IPS DF 19.7 (cell line): ENCODE results near the gene IGSF9.
"Not testable (repeated sequence)": the region's sequence is repeated elsewhere in the genome, so short reads cannot be mapped to it uniquely, and the experiment has no call there.

Experiments used
- DNase-seq: peaks from one replicate; pipeline ENCODE4 v3.0.0-alpha.2; 2013; ENCODE audit warnings: low read depth, low spot score

Gene IGSF9

GRCh38 chr1:159921251-159921650 lies 24.2 kb downstream of the IGSF9 start:
- DNase-seq, result no peak

- no peak for DNase-seq
Measured at GRCh38 chr1:159920651-159921050, 24.8 kb downstream of the IGSF9 start.

GRCh38 chr1:159920202-159920601 lies 25.2 kb downstream of the IGSF9 start:
- no peak for DNase-seq

- DNase-seq, result no peak
Measured at GRCh38 chr1:159919236-159919865, 26.1 kb downstream of the IGSF9 start.

GRCh38 chr1:159918352-159919200 lies 26.8 kb downstream of the IGSF9 start:
- DNase-seq, result no peak

- DNase-seq, result no peak
Measured at GRCh38 chr1:159917533-159918351, 27.7 kb downstream of the IGSF9 start.

- no peak for DNase-seq
Measured at GRCh38 chr1:159916242-159917051, 29.0 kb downstream of the IGSF9 start.

GRCh38 chr1:159915571-159916241 lies 29.7 kb downstream of the IGSF9 start:
- DNase-seq, result no peak

- DNase-seq, result no peak
Measured at GRCh38 chr1:159914252-159915018, 31.0 kb downstream of the IGSF9 start.

GRCh38 chr1:159913451-159914192 lies 31.8 kb downstream of the IGSF9 start:
- no peak for DNase-seq

GRCh38 chr1:159911326-159912070 lies 33.9 kb downstream of the IGSF9 start:
- no peak for DNase-seq

GRCh38 chr1:159908031-159908940 lies 37.1 kb downstream of the IGSF9 start:
- no peak for DNase-seq

GRCh38 chr1:159906960-159907359 lies 38.5 kb downstream of the IGSF9 start:
- DNase-seq, result no peak

- not testable (repeated sequence) for DNase-seq
Measured at GRCh38 chr1:159904036-159904435, 41.4 kb downstream of the IGSF9 start.

- DNase-seq, result no peak
Measured at GRCh38 chr1:159902541-159902940, 42.9 kb downstream of the IGSF9 start.

GRCh38 chr1:159900755-159901360 lies 44.6 kb downstream of the IGSF9 start:
- DNase-seq, result no peak

GRCh38 chr1:159900086-159900680 lies 45.2 kb downstream of the IGSF9 start, which contains the start of gene CFAP45:
Gene CFAP45 (minus strand): TSS chr1:159900165. CDS start chr1:159900098, 67 bp downstream.
- DNase-seq, result no peak
